Measurements from ENCODE around the gene MAD1L1. TPM values are rescaled to one million over a fixed set of nuclear protein-coding genes. Genes with fewer than 3 reads are reported as not detected.
"Not testable (repeated sequence)": the region's sequence is repeated elsewhere in the genome, so short reads cannot be mapped to it uniquely, and the experiment has no call there.

Gene MAD1L1
- total RNA-seq, 1 donor from 2014 or later, result 16.2 TPM

DNA sequence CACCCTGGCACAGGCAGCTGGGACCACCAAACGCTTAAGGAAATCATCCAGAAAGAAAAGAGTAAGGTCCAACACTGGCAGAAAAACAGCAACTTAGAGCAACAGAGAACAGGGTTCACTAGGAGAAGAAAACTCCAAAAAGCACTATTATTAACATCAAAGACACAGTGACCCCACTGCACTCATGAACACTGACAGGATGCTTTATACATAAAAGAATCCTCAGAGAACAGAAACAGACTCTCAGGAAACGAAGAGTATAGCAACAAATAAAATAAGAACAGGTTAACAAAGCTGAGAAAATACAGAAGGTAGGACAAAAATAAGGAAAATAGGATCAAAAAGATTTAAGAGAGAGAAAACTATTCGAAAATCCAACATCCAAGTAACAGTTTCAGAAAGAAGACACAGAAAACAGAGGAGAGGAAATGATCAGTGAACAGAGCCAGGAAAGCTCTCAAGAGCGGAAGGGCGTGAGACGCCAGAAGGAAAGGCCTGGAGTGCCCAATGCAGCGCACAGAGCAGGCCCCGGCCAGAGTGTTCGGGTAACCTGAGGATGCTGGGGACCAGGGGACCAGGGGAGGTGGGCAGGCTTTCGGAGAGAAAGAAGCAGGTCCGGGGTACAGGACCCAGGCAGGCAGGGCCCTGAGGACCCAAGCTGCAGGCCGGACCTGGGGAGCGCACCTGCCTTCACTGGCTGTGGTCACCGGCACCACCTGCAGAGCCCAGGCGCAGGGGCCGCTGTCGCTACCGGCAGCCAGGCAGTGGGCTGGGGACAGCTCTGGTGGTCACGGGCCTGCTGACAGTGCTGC is 258.2 kb downstream of the MAD1L1 start:
- intact Hi-C loops (cut with micrococcal nuclease), result no loop called here
- Histone ChIP-seq H3K36me3 (peaks cover 30% of the 10 kb centered on the region), H3K27ac (replicated peaks) (no peak overlapping the region), H3K4me1 (no peaks in the 10 kb centered on the region), H3K9me3 (replicated peaks) (no peaks in the 10 kb centered on the region), H3K4me3 (no peak overlapping the region), H3K27me3 (ENCODE audit: low read depth) (no peaks in the 10 kb centered on the region)
- TF ChIP-seq, protein P1, sequence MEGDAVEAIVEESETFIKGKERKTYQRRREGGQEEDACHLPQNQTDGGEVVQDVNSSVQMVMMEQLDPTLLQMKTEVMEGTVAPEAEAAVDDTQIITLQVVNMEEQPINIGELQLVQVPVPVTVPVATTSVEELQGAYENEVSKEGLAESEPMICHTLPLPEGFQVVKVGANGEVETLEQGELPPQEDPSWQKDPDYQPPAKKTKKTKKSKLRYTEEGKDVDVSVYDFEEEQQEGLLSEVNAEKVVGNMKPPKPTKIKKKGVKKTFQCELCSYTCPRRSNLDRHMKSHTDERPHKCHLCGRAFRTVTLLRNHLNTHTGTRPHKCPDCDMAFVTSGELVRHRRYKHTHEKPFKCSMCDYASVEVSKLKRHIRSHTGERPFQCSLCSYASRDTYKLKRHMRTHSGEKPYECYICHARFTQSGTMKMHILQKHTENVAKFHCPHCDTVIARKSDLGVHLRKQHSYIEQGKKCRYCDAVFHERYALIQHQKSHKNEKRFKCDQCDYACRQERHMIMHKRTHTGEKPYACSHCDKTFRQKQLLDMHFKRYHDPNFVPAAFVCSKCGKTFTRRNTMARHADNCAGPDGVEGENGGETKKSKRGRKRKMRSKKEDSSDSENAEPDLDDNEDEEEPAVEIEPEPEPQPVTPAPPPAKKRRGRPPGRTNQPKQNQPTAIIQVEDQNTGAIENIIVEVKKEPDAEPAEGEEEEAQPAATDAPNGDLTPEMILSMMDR (IDR thresholded peaks at IDR 0.05; ENCODE audit: borderline replicate concordance), result no peak
- DNase-seq, result no peak

DNA sequence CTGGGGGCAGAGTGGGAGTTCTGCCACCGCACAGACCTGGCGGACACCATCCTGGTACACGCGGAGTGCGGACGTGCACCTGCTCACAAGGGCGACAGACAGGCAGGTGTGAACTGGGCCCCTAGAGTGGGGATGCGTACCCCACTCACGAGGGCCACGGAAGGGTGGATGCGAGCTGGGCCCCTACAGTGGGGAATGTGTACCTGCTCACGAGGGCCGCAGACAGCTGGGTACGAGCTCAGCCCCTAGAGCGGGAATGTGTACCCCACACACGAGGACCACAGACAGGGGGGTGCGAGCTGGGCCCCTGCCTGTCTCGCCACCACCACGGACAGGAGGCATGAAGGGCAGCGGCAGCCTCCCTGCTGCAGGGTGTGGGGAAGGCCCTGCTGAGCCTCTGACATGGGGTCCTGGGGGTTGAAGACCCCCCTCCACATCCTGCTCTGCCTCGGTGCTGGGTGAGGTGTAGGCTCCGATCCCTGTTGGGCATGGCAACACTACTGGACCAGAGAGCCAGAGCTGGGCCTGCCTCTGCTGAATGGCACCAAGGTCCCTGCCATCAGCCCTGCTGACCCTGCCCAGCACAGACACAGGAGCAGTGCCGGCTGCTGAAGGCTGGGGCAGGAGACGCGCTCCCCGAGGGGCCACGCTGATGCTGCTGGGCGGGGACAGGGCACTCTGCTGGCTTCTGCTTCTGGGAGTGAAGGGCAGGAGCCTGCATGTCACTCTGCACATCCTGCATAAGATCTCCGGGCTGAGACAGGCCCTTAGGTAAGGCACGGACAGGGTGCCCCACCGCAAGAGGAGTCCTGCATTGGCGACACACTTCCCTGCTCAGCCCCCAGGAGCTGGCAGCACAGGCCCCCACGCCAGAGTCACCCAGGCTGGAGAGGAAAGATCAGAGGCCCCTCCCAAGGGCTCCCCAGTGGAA is 259.2 kb downstream of the MAD1L1 start:
- intact Hi-C loops (cut with micrococcal nuclease), result no loop called here
- no peak overlapping the region for H3K4me3 ChIP-seq
- DNase-seq, result no peak
- H3K27me3 ChIP-seq (ENCODE audit: low read depth), result no peaks in the 10 kb centered on the region
- H3K4me1 ChIP-seq, result no peaks in the 10 kb centered on the region
- TF ChIP-seq, protein P1 (IDR thresholded peaks at IDR 0.05; ENCODE audit: borderline replicate concordance), result no peak
- H3K27ac ChIP-seq (replicated peaks), result no peak overlapping the region
- H3K36me3 ChIP-seq, result peaks cover 22% of the 10 kb centered on the region
- no peaks in the 10 kb centered on the region for H3K9me3 ChIP-seq (replicated peaks)

DNA sequence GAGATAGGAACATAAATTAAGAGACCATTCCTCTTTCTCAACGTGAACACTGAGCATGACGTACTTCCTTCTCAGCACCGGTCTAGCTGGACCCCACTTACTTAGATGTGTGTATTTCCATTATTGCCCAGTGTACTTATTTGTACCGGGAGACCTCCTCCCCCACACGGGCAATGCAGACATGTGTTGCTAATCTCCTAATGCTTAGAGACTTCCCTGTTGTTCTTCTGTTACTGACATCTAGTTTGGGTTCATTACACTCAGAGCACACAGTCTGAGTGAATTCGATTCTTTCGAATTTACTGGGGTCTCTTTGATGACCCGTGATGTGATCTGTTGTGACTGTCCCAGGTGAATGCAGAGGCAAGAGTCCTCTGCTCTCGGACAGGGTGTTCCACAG is 260.0 kb downstream of the MAD1L1 start:
- Histone ChIP-seq H3K27ac (replicated peaks) (no peak overlapping the region), H3K4me1 (no peaks in the 10 kb centered on the region), H3K4me3 (no peak overlapping the region), H3K27me3 (ENCODE audit: low read depth) (no peaks in the 10 kb centered on the region), H3K36me3 (peaks cover 15% of the 10 kb centered on the region), H3K9me3 (replicated peaks) (no peaks in the 10 kb centered on the region)
- DNase-seq, result no peak
- TF ChIP-seq, protein P1 (IDR thresholded peaks at IDR 0.05; ENCODE audit: borderline replicate concordance), result no peak
- intact Hi-C loops (cut with micrococcal nuclease), result no loop called here

DNA sequence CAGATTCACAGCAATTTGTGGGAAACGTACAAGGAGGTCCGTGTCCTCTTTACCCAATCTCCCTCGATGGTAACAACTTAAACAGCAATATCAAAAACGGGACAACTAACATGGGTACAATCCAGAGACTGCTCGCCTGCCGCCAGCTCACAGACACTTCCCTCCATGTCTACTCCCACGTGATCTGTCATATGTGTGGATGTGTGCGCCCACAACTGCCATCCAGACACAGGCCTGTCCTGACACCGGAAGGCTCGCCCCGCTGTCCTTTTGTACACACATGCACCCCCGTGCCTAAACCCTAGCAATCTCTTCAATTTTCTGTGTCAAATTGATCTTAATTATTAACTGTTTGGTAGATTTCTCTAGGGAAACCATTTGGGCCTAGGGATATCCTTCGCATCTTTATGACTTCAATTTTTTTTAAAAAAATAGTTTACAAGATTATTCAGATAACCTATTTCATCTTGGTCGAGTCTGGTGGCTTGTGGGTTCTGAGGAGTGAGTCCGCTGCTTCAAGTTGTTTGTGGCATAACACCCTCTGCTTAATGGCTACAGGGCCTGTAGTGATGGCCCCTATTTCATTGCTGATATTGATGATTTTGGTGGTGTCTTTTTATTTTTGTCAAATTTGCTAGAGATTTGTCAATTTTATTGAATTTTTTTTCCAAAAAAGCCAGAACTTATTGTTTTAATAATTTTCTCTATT is 260.6 kb downstream of the MAD1L1 start:
- no peak for DNase-seq
- H3K27ac ChIP-seq (replicated peaks), result no peak overlapping the region
- H3K27me3 ChIP-seq (ENCODE audit: low read depth), result no peaks in the 10 kb centered on the region
- no peaks in the 10 kb centered on the region for H3K9me3 ChIP-seq (replicated peaks)
- peaks cover 11% of the 10 kb centered on the region for H3K36me3 ChIP-seq
- no peak overlapping the region for H3K4me3 ChIP-seq
- intact Hi-C loops (cut with micrococcal nuclease), result no loop called here
- H3K4me1 ChIP-seq, result no peaks in the 10 kb centered on the region
- TF ChIP-seq, protein P1 (IDR thresholded peaks at IDR 0.05; ENCODE audit: borderline replicate concordance), result no peak

- Histone ChIP-seq H3K4me1 (no peaks in the 10 kb centered on the region), H3K36me3 (peaks cover 5% of the 10 kb centered on the region), H3K27me3 (ENCODE audit: low read depth) (no peaks in the 10 kb centered on the region), H3K9me3 (replicated peaks) (no peaks in the 10 kb centered on the region), H3K27ac (replicated peaks) (no peak overlapping the region), H3K4me3 (no peak overlapping the region)
- intact Hi-C loops (cut with micrococcal nuclease), result no loop called here
- TF ChIP-seq, protein P1 (IDR thresholded peaks at IDR 0.05; ENCODE audit: borderline replicate concordance), result no peak
- DNase-seq, result no peak
These were observed 261.9 kb downstream of the MAD1L1 start for GRCh38 chr7:1970895-1971294.

DNA sequence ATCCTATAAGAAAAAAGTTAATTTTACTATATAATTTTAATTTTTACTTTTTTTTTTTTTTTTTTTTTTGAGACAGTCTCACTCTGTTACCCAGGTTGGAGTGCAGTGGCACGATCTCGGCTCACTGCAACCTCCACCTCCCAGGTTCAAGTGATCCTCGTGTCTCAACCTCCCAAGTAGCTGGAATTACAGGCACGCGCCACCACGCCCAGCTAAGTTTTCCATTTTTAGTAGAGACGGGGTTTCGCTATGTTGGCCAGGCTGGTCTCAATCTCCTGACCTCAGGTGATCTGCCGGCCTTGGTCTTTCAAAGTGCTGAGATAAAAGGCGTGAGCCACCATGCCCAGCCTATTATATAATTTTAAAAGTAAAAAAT is 262.5 kb downstream of the MAD1L1 start:
- intact Hi-C loops (cut with micrococcal nuclease); H3K4me1 ChIP-seq: not testable (repeated sequence)

More for the DNA sequence above, 262.5 kb downstream of the MAD1L1 start:
- not testable (repeated sequence) for DNase-seq; H3K36me3 ChIP-seq; H3K27me3 ChIP-seq (ENCODE audit: low read depth); H3K27ac ChIP-seq (replicated peaks); H3K9me3 ChIP-seq (replicated peaks); H3K4me3 ChIP-seq

Measured in left ventricle myocardium inferior (tissue), 1 donor.